Measurements from ENCODE around the gene CDC42EP5.

GRCh38 chr19:54462047-54462654, 10.9 kb downstream of the CDC42EP5 start:
- TF ChIP-seq, protein P1, sequence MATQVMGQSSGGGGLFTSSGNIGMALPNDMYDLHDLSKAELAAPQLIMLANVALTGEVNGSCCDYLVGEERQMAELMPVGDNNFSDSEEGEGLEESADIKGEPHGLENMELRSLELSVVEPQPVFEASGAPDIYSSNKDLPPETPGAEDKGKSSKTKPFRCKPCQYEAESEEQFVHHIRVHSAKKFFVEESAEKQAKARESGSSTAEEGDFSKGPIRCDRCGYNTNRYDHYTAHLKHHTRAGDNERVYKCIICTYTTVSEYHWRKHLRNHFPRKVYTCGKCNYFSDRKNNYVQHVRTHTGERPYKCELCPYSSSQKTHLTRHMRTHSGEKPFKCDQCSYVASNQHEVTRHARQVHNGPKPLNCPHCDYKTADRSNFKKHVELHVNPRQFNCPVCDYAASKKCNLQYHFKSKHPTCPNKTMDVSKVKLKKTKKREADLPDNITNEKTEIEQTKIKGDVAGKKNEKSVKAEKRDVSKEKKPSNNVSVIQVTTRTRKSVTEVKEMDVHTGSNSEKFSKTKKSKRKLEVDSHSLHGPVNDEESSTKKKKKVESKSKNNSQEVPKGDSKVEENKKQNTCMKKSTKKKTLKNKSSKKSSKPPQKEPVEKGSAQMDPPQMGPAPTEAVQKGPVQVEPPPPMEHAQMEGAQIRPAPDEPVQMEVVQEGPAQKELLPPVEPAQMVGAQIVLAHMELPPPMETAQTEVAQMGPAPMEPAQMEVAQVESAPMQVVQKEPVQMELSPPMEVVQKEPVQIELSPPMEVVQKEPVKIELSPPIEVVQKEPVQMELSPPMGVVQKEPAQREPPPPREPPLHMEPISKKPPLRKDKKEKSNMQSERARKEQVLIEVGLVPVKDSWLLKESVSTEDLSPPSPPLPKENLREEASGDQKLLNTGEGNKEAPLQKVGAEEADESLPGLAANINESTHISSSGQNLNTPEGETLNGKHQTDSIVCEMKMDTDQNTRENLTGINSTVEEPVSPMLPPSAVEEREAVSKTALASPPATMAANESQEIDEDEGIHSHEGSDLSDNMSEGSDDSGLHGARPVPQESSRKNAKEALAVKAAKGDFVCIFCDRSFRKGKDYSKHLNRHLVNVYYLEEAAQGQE (IDR thresholded peaks at IDR 0.05; ENCODE audit: insufficient read depth in 1 of 2, low read depth in 2 of 2, low read length in 2 of 2) = no peak
- no peak for TF ChIP-seq TAF1 (IDR thresholded peaks at IDR 0.05; ENCODE audit: borderline replicate concordance, insufficient read depth, low read length)
- TF ChIP-seq POLR2AphosphoS5 (IDR thresholded peaks at IDR 0.05; ENCODE audit: low read depth, low read length) = peak; percentile 69
- TF ChIP-seq FOXP2 (optimal IDR thresholded peaks at IDR 0.05; ENCODE audit: borderline replicate concordance, extremely low read depth, extremely low read length, insufficient read depth) = no peak
- TF ChIP-seq SIN3A (IDR thresholded peaks at IDR 0.05; ENCODE audit: borderline replicate concordance, insufficient read depth, low read length) = no peak
